Pons (tissue), 1 donor: ENCODE results near the gene MYCBP2.
"Not testable (repeated sequence)": the region's sequence is repeated elsewhere in the genome, so short reads cannot be mapped to it uniquely, and the experiment has no call there.

Experiments used
- DNase-seq: peaks from one replicate; pipeline ENCODE4 v3.0.0-alpha.2; 2016; ENCODE audit warnings: low spot score

Gene MYCBP2

GRCh38 chr13:77335543-77335942 lies 8.6 kb upstream of the MYCBP2 start:
- no peak for DNase-seq

GRCh38 chr13:77333594-77333993 lies 6.7 kb upstream of the MYCBP2 start:
- no peak for DNase-seq

- no peak for DNase-seq
Measured at GRCh38 chr13:77331421-77331820, 4.5 kb upstream of the MYCBP2 start.

- peak; percentile 76 for DNase-seq
Measured at GRCh38 chr13:77329911-77330584, 3.2 kb upstream of the MYCBP2 start.

GRCh38 chr13:77329133-77329910 lies 2.4 kb upstream of the MYCBP2 start:
- peak; percentile 97 for DNase-seq

- no peak for DNase-seq
Measured at GRCh38 chr13:77328819-77329132, 1.9 kb upstream of the MYCBP2 start.

- peak; percentile 56 for DNase-seq
Measured at GRCh38 chr13:77325371-77325980, 1.4 kb downstream of the MYCBP2 start.

GRCh38 chr13:77323858-77324257 lies 3.0 kb downstream of the MYCBP2 start:
- no peak for DNase-seq

- no peak for DNase-seq
Measured at GRCh38 chr13:77319536-77319935, 7.4 kb downstream of the MYCBP2 start.

- DNase-seq: no peak
Measured at GRCh38 chr13:77318741-77319140, 8.2 kb downstream of the MYCBP2 start.

- no peak for DNase-seq
Measured at GRCh38 chr13:77316430-77316829, 10.5 kb downstream of the MYCBP2 start.

- DNase-seq: not testable (repeated sequence)
Measured at GRCh38 chr13:77315509-77315908, 11.4 kb downstream of the MYCBP2 start.

- DNase-seq: no peak
Measured at GRCh38 chr13:77313923-77314322, 13.0 kb downstream of the MYCBP2 start.

GRCh38 chr13:77312311-77312710 lies 14.6 kb downstream of the MYCBP2 start:
- no peak for DNase-seq

- no peak for DNase-seq
Measured at GRCh38 chr13:77310579-77311279, 16.2 kb downstream of the MYCBP2 start.

GRCh38 chr13:77310161-77310560 lies 16.7 kb downstream of the MYCBP2 start:
- DNase-seq: no peak

- DNase-seq: no peak
Measured at GRCh38 chr13:77309254-77309653, 17.6 kb downstream of the MYCBP2 start.

- DNase-seq: peak; percentile 42
Measured at GRCh38 chr13:77306458-77306857, 20.4 kb downstream of the MYCBP2 start.

- no peak for DNase-seq
Measured at GRCh38 chr13:77305266-77305665, 21.6 kb downstream of the MYCBP2 start.

- DNase-seq: peak; percentile 58
Measured at GRCh38 chr13:77300176-77301037, 26.5 kb downstream of the MYCBP2 start.

- DNase-seq: no peak
Measured at GRCh38 chr13:77299587-77299986, 27.3 kb downstream of the MYCBP2 start.

- DNase-seq: no peak
Measured at GRCh38 chr13:77298426-77298825, 28.5 kb downstream of the MYCBP2 start.
